ENCODE measurements around the gene EPB41.

The EPB41 gene

DNA sequence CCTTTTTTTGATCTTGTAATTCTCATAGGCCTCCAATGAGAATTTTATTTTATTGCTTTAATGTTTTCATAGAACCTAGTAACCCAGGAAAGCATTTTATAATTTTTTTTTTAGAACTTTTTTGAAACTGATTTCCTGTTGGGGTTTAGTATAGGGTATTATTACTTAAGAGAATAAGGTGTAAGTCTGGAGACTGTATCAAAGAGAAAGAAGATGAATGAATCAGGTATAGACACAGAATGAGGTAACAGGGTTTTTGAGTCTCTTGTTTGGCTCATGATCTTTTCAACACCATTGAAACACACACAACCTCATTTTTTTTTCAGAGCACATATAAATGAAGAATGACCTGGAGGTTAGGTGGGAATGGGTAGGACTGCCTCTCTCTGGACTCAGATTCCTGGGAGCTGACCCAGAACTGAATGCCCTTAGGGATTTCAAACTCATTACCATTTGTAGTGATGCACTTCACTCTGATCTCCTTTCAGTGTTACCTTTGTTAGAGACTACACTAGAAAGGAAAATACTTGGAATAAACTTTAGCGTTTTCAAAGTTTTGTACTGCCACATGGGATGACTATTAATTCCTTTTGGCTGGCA is 51.0 kb downstream of the EPB41 start:
- H2BK120ac ChIP-seq (ENCODE audit: low read depth, low read length) = no peak overlapping the region
- H3K9ac ChIP-seq (ENCODE audit: low read length) = no peak overlapping the region
- no peaks in the 10 kb centered on the region for H3K27me3 ChIP-seq (ENCODE audit: insufficient read depth, low read length, poor library complexity)
- no peak overlapping the region for H2BK15ac ChIP-seq (replicated peaks; ENCODE audit: low read depth)
- WGBS (ENCODE audit: extremely low coverage, insufficient coverage, low lambda C conversion rate) = no CpG with 5 or more reads among the region's 1 CpG
- H3K56ac ChIP-seq (ENCODE audit: low read length) = no peak overlapping the region
- H3K27ac ChIP-seq (ENCODE audit: low read depth, low read length) = no peak overlapping the region
- H3K4me3 ChIP-seq (ENCODE audit: low read length) = no peak overlapping the region
- no peak overlapping the region for H2AK5ac ChIP-seq (ENCODE audit: low read length)
- no peaks in the 10 kb centered on the region for H3K4me1 ChIP-seq (ENCODE audit: control insufficient read depth, low read depth, low read length)
- no peak overlapping the region for H3K23ac ChIP-seq (ENCODE audit: low read length)
- peak; percentile 65 for DNase-seq
- H3K4ac ChIP-seq (ENCODE audit: low read depth, low read length) = no peak overlapping the region
- no peak overlapping the region for H4K8ac ChIP-seq (ENCODE audit: low read depth, low read length)
- no peak overlapping the region for H3K18ac ChIP-seq (ENCODE audit: low read length)
- H3K79me1 ChIP-seq (ENCODE audit: low read length) = no peaks in the 10 kb centered on the region
- H3K36me3 ChIP-seq (ENCODE audit: control insufficient read depth, insufficient read depth, low read length) = no peaks in the 10 kb centered on the region
- no peak overlapping the region for H2BK5ac ChIP-seq (ENCODE audit: low read length)
- H3K4me2 ChIP-seq (ENCODE audit: low read length) = no peak overlapping the region
- no peaks in the 10 kb centered on the region for H3K79me2 ChIP-seq (ENCODE audit: control insufficient read depth, insufficient read depth, low read length)
- no peak overlapping the region for H4K5ac ChIP-seq (ENCODE audit: low read length)

DNA sequence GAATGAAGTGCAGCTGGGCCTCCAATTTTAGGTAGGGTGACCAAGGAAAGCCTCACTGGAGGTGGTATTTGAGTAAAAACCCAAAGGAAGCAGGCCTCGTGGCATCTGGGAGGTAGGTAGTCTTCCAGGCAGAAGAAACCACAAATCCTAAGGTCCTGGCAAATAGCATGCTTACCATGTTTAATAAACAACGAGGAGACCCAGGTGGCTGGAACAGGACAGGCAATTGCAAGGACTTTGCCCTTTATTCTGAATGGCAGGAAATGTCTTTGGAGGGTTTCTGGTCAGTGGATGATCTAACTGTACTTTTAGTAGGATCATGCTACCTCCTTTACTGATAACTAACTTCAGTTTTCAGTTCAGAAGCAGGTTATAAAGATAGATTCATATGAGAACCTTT is 52.2 kb downstream of the EPB41 start:
- WGBS (ENCODE audit: extremely low coverage, insufficient coverage, low lambda C conversion rate) = no CpG with 5 or more reads among the region's 2 CpGs
- H3K27me3 ChIP-seq (ENCODE audit: insufficient read depth, low read length, poor library complexity) = no peaks in the 10 kb centered on the region
- no peak for DNase-seq
- H3K4me3 ChIP-seq (ENCODE audit: low read length) = no peak overlapping the region
- no peak overlapping the region for H3K18ac ChIP-seq (ENCODE audit: low read length)
- no peak overlapping the region for H3K56ac ChIP-seq (ENCODE audit: low read length)
- no peak overlapping the region for H2BK15ac ChIP-seq (replicated peaks; ENCODE audit: low read depth)
- H3K9ac ChIP-seq (ENCODE audit: low read length) = no peak overlapping the region
- H3K36me3 ChIP-seq (ENCODE audit: control insufficient read depth, insufficient read depth, low read length) = no peaks in the 10 kb centered on the region
- no peak overlapping the region for H3K27ac ChIP-seq (ENCODE audit: low read depth, low read length)
- H3K4me2 ChIP-seq (ENCODE audit: low read length) = no peak overlapping the region
- no peak overlapping the region for H4K5ac ChIP-seq (ENCODE audit: low read length)
- no peaks in the 10 kb centered on the region for H3K79me2 ChIP-seq (ENCODE audit: control insufficient read depth, insufficient read depth, low read length)
- H2BK120ac ChIP-seq (ENCODE audit: low read depth, low read length) = no peak overlapping the region
- no peak overlapping the region for H3K4ac ChIP-seq (ENCODE audit: low read depth, low read length)
- H3K4me1 ChIP-seq (ENCODE audit: control insufficient read depth, low read depth, low read length) = no peaks in the 10 kb centered on the region
- no peak overlapping the region for H2AK5ac ChIP-seq (ENCODE audit: low read length)
- no peak overlapping the region for H2BK5ac ChIP-seq (ENCODE audit: low read length)
- H4K8ac ChIP-seq (ENCODE audit: low read depth, low read length) = no peak overlapping the region
- H3K79me1 ChIP-seq (ENCODE audit: low read length) = no peaks in the 10 kb centered on the region
- H3K23ac ChIP-seq (ENCODE audit: low read length) = no peak overlapping the region

DNA sequence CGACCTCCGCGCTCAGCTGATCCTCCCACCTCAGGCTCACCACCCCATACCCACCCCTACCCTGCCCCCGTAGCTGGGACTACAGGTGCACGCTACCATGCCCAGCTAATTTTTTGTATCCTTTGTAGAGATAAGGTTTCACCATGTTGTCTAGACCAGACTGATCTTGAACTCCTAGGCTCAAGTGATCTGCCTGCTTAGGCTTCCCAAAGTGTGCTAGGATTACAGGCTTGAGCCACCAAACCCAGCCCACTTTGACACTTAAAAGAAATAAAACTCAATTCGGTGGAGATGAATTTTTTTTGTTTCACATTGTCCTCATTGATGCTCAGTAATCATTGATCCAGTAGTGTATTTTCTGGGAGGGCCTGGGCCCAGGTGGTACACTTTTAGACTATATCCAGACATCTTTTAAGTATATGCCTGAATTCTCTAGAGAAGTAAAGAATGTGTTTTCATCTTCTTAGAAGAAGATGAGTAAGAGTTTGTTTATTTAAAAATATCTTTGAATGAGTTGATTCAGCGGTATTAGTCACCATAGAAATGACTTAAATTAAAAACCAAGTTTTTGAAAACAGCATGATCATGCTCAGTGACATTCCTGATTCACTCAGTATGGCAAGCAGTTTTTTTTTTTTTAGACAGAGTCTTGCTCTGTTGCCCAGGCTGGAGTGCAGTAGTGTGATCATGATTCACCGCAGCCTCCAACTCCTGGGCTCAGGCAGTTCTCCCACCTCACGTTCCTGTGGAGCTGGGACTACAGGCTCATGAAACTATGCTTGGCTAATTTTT is 57.8 kb downstream of the EPB41 start:
- Histone ChIP-seq H3K4me1 (ENCODE audit: control insufficient read depth, low read depth, low read length) (no peaks in the 10 kb centered on the region), H3K4me3 (ENCODE audit: low read length) (no peak overlapping the region), H4K8ac (ENCODE audit: low read depth, low read length) (no peak overlapping the region), H2BK15ac (replicated peaks; ENCODE audit: low read depth) (no peak overlapping the region), H4K5ac (ENCODE audit: low read length) (no peak overlapping the region), H3K27me3 (ENCODE audit: insufficient read depth, low read length, poor library complexity) (no peaks in the 10 kb centered on the region), H2BK120ac (ENCODE audit: low read depth, low read length) (no peak overlapping the region), H3K18ac (ENCODE audit: low read length) (no peak overlapping the region), H3K36me3 (ENCODE audit: control insufficient read depth, insufficient read depth, low read length) (no peaks in the 10 kb centered on the region), H3K79me1 (ENCODE audit: low read length) (no peaks in the 10 kb centered on the region), H2AK5ac (ENCODE audit: low read length) (no peak overlapping the region), H3K4ac (ENCODE audit: low read depth, low read length) (no peak overlapping the region), H3K4me2 (ENCODE audit: low read length) (no peak overlapping the region), H3K56ac (ENCODE audit: low read length) (no peak overlapping the region), H3K9ac (ENCODE audit: low read length) (no peak overlapping the region), H3K27ac (ENCODE audit: low read depth, low read length) (no peak overlapping the region), H3K79me2 (ENCODE audit: control insufficient read depth, insufficient read depth, low read length) (no peaks in the 10 kb centered on the region), H3K23ac (ENCODE audit: low read length) (no peak overlapping the region), H2BK5ac (ENCODE audit: low read length) (no peak overlapping the region)
- 100% methylated on average over 1 of the region's 9 CpGs for WGBS (ENCODE audit: extremely low coverage, insufficient coverage, low lambda C conversion rate)
- DNase-seq = no peak

GRCh38 chr1:28973596-28974421 is 59.4 kb downstream of the EPB41 start:
- no CpG with 5 or more reads among the region's 3 CpGs for WGBS (ENCODE audit: extremely low coverage, insufficient coverage, low lambda C conversion rate)
- Histone ChIP-seq H2BK15ac (replicated peaks; ENCODE audit: low read depth) (no peak overlapping the region), H3K18ac (ENCODE audit: low read length) (no peak overlapping the region), H3K9ac (ENCODE audit: low read length) (no peak overlapping the region), H3K56ac (ENCODE audit: low read length) (no peak overlapping the region), H3K79me2 (ENCODE audit: control insufficient read depth, insufficient read depth, low read length) (no peaks in the 10 kb centered on the region), H3K27ac (ENCODE audit: low read depth, low read length) (no peak overlapping the region), H4K8ac (ENCODE audit: low read depth, low read length) (no peak overlapping the region), H3K4me1 (ENCODE audit: control insufficient read depth, low read depth, low read length) (no peaks in the 10 kb centered on the region), H3K4me3 (ENCODE audit: low read length) (no peak overlapping the region), H2BK5ac (ENCODE audit: low read length) (no peak overlapping the region), H4K5ac (ENCODE audit: low read length) (no peak overlapping the region), H3K79me1 (ENCODE audit: low read length) (no peaks in the 10 kb centered on the region), H2BK120ac (ENCODE audit: low read depth, low read length) (no peak overlapping the region), H3K4ac (ENCODE audit: low read depth, low read length) (no peak overlapping the region), H3K23ac (ENCODE audit: low read length) (no peak overlapping the region), H2AK5ac (ENCODE audit: low read length) (no peak overlapping the region), H3K36me3 (ENCODE audit: control insufficient read depth, insufficient read depth, low read length) (no peaks in the 10 kb centered on the region), H3K27me3 (ENCODE audit: insufficient read depth, low read length, poor library complexity) (no peaks in the 10 kb centered on the region), H3K4me2 (ENCODE audit: low read length) (no peak overlapping the region)
- no peak for DNase-seq

- 100% methylated on average over 2 of the region's 2 CpGs for WGBS (ENCODE audit: extremely low coverage, insufficient coverage, low lambda C conversion rate)
- no peak overlapping the region for H3K4ac ChIP-seq (ENCODE audit: low read depth, low read length)
- no peaks in the 10 kb centered on the region for H3K79me2 ChIP-seq (ENCODE audit: control insufficient read depth, insufficient read depth, low read length)
- H3K4me3 ChIP-seq (ENCODE audit: low read length) = no peak overlapping the region
- no peak overlapping the region for H2BK120ac ChIP-seq (ENCODE audit: low read depth, low read length)
- H3K23ac ChIP-seq (ENCODE audit: low read length) = no peak overlapping the region
- H3K4me1 ChIP-seq (ENCODE audit: control insufficient read depth, low read depth, low read length) = no peaks in the 10 kb centered on the region
- H3K27me3 ChIP-seq (ENCODE audit: insufficient read depth, low read length, poor library complexity) = no peaks in the 10 kb centered on the region
- H3K9ac ChIP-seq (ENCODE audit: low read length) = no peak overlapping the region
- H4K8ac ChIP-seq (ENCODE audit: low read depth, low read length) = no peak overlapping the region
- no peak overlapping the region for H4K5ac ChIP-seq (ENCODE audit: low read length)
- no peaks in the 10 kb centered on the region for H3K36me3 ChIP-seq (ENCODE audit: control insufficient read depth, insufficient read depth, low read length)
- no peak overlapping the region for H2BK15ac ChIP-seq (replicated peaks; ENCODE audit: low read depth)
- H3K56ac ChIP-seq (ENCODE audit: low read length) = no peak overlapping the region
- no peaks in the 10 kb centered on the region for H3K79me1 ChIP-seq (ENCODE audit: low read length)
- no peak overlapping the region for H3K18ac ChIP-seq (ENCODE audit: low read length)
- H3K27ac ChIP-seq (ENCODE audit: low read depth, low read length) = no peak overlapping the region
- no peak for DNase-seq
- H2BK5ac ChIP-seq (ENCODE audit: low read length) = no peak overlapping the region
- H3K4me2 ChIP-seq (ENCODE audit: low read length) = no peak overlapping the region
- no peak overlapping the region for H2AK5ac ChIP-seq (ENCODE audit: low read length)
Measured at GRCh38 chr1:28974432-28974831, 60.1 kb downstream of the EPB41 start.
